WI38 (cell line): ENCODE data around the gene DAZL.

ENCODE experiments used
- H3K4me3 ChIP-seq: 2 replicates; pipeline ENCODE4 v1.5.1; 2011; ENCODE audit warnings: low read depth, mild to moderate bottlenecking, control low read depth, low read length
- TF ChIP-seq, protein P1 (sequence below): IDR thresholded peaks from 2 replicates; pipeline ENCODE4 v1.5.1; 2012; ENCODE audit warnings: low read depth, mild to moderate bottlenecking, control low read depth, low read length

The DAZL gene

DNA sequence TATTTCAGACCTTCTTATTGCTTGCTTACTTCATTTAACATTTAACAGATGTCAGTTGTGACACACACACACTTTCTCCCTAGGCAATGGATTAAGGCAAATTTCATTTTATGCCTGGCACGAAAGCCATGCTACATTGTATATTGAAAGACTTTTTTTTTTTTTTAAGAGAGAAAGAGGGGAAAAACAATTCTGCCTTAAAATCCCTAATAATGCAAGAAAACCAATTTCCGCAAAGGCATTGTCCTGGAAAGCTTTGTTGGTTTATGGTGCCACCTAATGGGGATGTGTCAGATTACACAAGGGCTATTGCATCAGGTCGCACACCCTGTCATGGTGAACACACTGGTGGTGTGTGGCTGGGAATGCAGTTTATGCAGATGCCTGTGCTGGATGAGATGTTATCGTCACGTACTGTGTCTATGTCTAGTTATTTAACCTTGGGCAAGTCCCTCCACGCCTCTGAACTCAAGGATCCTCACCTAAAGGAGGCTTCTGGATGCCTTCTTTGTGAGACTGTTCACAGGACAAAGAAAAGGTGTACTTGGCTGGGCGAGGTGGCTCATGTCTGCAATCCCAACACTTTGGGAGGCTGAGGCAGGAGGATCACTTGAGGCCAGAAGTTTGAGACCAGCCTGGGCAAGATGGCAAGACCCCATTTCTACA, 54.4 kb downstream of the DAZL start:
- H3K4me3 ChIP-seq: no peak overlapping the region
- TF ChIP-seq, protein P1, sequence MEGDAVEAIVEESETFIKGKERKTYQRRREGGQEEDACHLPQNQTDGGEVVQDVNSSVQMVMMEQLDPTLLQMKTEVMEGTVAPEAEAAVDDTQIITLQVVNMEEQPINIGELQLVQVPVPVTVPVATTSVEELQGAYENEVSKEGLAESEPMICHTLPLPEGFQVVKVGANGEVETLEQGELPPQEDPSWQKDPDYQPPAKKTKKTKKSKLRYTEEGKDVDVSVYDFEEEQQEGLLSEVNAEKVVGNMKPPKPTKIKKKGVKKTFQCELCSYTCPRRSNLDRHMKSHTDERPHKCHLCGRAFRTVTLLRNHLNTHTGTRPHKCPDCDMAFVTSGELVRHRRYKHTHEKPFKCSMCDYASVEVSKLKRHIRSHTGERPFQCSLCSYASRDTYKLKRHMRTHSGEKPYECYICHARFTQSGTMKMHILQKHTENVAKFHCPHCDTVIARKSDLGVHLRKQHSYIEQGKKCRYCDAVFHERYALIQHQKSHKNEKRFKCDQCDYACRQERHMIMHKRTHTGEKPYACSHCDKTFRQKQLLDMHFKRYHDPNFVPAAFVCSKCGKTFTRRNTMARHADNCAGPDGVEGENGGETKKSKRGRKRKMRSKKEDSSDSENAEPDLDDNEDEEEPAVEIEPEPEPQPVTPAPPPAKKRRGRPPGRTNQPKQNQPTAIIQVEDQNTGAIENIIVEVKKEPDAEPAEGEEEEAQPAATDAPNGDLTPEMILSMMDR: peak; percentile 80

DNA sequence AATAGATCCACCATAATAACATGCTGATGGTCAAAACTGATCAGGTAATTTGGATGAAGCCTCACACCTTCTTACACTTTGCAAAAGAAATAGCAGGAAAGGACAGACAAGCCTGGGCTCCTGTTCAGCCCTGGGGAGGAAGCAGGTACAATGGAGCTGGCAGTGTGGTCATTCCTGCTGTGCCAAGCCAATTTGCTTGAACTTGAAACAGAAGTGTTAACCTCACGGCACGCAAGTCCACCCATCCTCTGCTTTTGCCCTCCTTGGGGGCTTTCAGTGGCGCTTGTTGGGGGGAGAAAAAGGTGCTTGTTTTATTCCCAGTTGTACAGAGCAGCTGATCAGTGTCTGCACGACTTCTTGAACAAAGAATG, 54.9 kb downstream of the DAZL start:
- no peak overlapping the region for H3K4me3 ChIP-seq
- TF ChIP-seq, protein P1: no peak

DNA sequence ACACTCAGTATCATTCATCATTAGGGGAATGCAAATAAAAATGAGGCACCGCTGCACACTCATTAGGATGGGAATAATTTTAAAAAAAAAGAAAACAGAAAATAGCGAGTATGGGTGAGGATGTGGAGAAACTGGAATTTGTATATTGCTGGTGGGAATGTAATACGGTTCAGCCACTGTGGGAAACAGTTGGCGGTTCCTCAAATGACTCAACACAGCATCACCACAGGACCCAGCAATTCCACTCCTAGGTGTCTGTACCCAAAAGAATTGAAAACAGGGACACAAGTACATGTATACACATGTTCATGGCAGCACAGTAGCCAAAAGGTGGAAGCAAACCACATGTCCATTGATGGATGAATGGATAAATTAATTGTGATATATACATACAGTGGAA, 56.5 kb downstream of the DAZL start:
- TF ChIP-seq, protein P1: no peak
- no peak overlapping the region for H3K4me3 ChIP-seq

DNA sequence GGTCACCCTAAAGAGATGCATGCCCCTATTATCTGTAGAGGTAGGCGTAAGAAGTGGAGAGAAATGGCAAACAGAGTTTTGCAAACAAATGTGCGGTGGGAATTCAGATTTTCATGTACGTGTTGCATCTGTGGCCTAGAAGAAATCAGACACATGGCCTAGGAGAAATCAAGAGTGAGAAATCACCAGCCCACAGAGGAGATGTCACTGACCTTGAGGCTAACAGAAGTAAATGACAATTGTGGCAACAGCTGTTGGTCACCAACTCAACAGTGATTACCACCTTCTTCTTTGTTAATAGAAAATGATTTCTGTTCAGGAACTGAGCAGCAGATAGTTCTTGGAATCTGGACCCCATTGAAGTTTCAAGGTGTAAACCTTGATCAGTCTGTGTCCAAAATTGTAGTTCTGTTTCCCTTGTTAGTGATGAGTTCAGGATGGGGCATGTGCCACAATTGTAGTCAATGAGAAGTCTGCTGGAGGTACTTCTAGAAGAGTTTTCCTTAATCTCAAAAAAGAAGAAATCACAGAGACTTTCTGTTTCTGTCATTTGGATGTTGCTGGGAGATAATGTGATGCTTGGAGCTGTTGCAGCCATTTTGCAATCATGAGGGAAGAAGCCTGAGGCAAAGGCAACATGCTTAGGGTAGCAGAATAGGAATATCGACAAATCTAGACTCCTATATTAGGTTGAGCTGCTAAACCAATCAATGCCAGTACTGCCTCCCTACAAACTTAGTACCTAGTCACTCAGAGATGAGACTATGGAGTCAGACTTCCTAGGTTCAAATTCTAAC, 57.5 kb downstream of the DAZL start:
- H3K4me3 ChIP-seq: no peak overlapping the region
- TF ChIP-seq, protein P1: no peak

DNA sequence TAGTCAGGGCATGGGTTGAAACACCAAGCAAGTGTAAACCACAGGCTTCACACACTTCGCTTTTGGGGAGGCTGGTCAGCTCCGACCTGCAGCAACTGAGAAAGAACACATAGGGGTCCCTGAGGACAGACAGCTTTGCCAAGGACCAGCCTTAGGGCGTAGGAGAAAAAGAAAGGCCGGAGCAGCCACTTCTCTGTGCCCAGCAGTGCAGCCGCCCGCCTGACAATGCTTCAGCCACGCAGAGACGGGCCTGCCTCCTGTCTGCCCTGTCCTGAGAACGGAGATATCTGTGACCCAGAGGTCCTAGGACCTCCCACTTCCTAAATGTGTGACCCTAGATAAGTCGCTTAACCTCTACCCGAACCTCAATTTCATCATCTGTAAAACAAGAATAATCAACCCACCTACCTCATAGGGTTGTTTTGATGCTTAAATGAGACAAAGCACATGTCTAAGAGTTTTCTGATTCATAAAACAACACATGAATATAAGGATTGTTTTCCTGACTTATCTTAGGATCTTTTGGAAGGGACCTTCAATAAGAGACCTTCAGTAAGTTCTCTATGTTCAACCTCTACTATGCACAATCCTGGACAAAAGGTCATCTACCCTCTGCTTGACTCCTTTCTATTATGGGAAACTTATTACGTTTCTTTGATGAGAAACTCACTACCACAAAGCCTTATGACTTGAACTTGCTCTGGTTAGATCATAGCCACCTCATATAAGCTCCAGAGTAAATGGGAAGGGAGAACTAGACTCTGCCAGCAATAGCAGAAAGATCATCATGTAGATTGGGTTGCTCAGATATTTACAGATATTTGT, 58.8 kb downstream of the DAZL start:
- TF ChIP-seq, protein P1: no peak
- no peak overlapping the region for H3K4me3 ChIP-seq

DNA sequence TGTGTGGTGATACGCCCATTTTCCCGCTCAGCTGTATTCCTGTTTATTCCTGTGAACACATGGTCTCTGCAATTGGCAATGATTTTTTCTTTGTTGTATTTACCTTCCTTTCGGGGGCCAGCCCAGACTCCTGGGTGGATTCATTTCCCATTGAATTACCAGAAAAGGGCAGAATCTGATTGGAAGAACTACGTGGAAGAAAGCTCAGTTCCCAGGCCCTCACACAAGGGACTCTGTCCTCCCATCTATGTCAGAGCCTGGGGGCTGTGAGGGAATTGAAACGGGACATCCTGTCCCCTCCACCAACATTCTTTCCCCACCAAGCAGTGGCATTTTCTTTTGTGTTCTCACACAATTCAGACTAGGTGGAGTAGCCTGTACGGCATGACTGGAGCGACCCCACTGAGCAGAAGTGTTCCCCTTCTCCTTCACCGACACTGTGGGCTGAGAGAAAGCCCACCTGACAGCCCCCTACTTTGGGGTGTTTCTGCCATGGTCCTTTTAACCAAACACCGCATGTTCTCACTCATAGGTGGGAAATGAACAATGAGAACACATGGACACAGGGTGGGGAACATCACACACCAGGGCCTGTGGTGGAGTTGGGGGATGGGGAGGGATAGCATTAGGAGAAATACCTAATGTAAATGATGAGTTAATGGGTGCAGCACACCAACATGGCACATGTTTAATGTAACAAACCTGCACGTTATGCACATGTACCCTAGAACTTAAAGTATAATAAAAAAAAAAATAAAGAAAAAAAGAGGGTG, 59.6 kb downstream of the DAZL start:
- H3K4me3 ChIP-seq: no peak overlapping the region
- TF ChIP-seq, protein P1: no peak
